IMR-90 (cell line): ENCODE data around the gene TBC1D3B. TPM values are rescaled to one million over a fixed set of nuclear protein-coding genes. Genes with fewer than 3 reads are reported as not detected.
A peak's percentile ranks its signal among the peaks of the same experiment; 100 is the strongest.

ENCODE experiments used
- ATAC-seq: fragments of 200-7000 bp; cut with Tn5 transposase; 2 replicates; pipeline ENCODE4 v1.9.1; 2020; ENCODE audit warnings: low read depth, mild to moderate bottlenecking, moderate library complexity
- BruUV-seq: library from RNA; stranded (reverse); fragments of 400-500 nt; replicated peaks from 2 replicates; lab custom pipeline; 2021; lab: Mats Ljungman, UMichigan
- CTCF ChIA-PET: fragments of 300-600 bp; formaldehyde crosslinking; extraction: SDS; loops from one replicate; lab custom pipeline; 2021; ENCODE audit warnings: antibody characterized with exemption; lab: Yijun Ruan, JAX
- POLR2A ChIA-PET: fragments of 300-600 bp; sonication (Branson Sonifier 250); formaldehyde crosslinking; loops from one replicate; lab custom pipeline; 2022; ENCODE audit warnings: antibody characterized with exemption; ENCODE audit not compliant: unreplicated experiment; lab: Charles Lee
- DNase-seq: peaks from one replicate; pipeline ENCODE4 v3.0.0; 2013
- H2AFZ ChIP-seq: replicated peaks from 2 replicates; pipeline ENCODE3; 2013; ENCODE audit warnings: low read length, mild to moderate bottlenecking; ENCODE audit not compliant: poor library complexity
- H2AK5ac ChIP-seq: 2 replicates; pipeline ENCODE4 v1.6.1; 2013; ENCODE audit warnings: low read depth, low read length, inconsistent platforms
- H2AK9ac ChIP-seq: replicated peaks from 2 replicates; pipeline ENCODE3; 2013; ENCODE audit warnings: mild to moderate bottlenecking, low read depth, low read length, moderate library complexity; ENCODE audit not compliant: poor library complexity
- H2BK120ac ChIP-seq: 2 replicates; pipeline ENCODE4 v1.6.1; 2013; ENCODE audit warnings: low read depth, low read length, inconsistent platforms
- H2BK15ac ChIP-seq: 3 replicates; pipeline ENCODE4 v1.6.1; 2013; ENCODE audit warnings: low read depth, low read length, inconsistent platforms
- H2BK20ac ChIP-seq: 2 replicates; pipeline ENCODE4 v1.6.1; 2013; ENCODE audit warnings: low read depth, mild to moderate bottlenecking, inconsistent platforms, low read length, moderate library complexity
- H2BK5ac ChIP-seq: 2 replicates; pipeline ENCODE4 v1.6.1; 2013; ENCODE audit warnings: mild to moderate bottlenecking, low read depth, low read length, inconsistent platforms; ENCODE audit not compliant: poor library complexity, severe bottlenecking
- H3K14ac ChIP-seq: replicated peaks from 2 replicates; pipeline ENCODE4 v1.6.1; 2013; ENCODE audit warnings: low read depth, low read length, inconsistent platforms
- H3K18ac ChIP-seq: 2 replicates; pipeline ENCODE4 v1.6.1; 2013; ENCODE audit warnings: low read depth, low read length, control low read depth
- H3K23ac ChIP-seq: 2 replicates; pipeline ENCODE4 v1.6.1; 2013; ENCODE audit warnings: low read depth, low read length, inconsistent platforms
- H3K27ac ChIP-seq: 2 replicates; pipeline ENCODE4 v1.5.1; 2013; ENCODE audit warnings: mild to moderate bottlenecking, control low read depth, low read length; ENCODE audit not compliant: insufficient read depth
- H3K27me3 ChIP-seq: 2 replicates; pipeline ENCODE4 v1.6.1; 2013; ENCODE audit warnings: low read length; ENCODE audit not compliant: control insufficient read depth, insufficient read depth
- H3K36me3 ChIP-seq: 2 replicates; pipeline ENCODE4 v1.6.1; 2013; ENCODE audit warnings: low read length, mixed read lengths; ENCODE audit not compliant: control insufficient read depth, insufficient read depth
- H3K4ac ChIP-seq: 2 replicates; pipeline ENCODE4 v1.6.1; 2013; ENCODE audit warnings: low read depth, low read length, inconsistent platforms
- H3K4me1 ChIP-seq: 2 replicates; pipeline ENCODE4 v1.6.1; 2013; ENCODE audit warnings: low read length, mixed read lengths; ENCODE audit not compliant: control insufficient read depth, insufficient read depth
- H3K4me2 ChIP-seq: 2 replicates; pipeline ENCODE4 v1.6.1; 2013; ENCODE audit warnings: low read depth, mild to moderate bottlenecking, control low read depth, low read length, moderate library complexity
- H3K4me3 ChIP-seq: 2 replicates; pipeline ENCODE4 v1.5.1; 2013; ENCODE audit warnings: low read depth, mild to moderate bottlenecking, control low read depth, low read length, moderate library complexity; ENCODE audit not compliant: insufficient read depth
- H3K56ac ChIP-seq: 2 replicates; pipeline ENCODE4 v1.6.1; 2013; ENCODE audit warnings: low read length, inconsistent platforms; ENCODE audit not compliant: insufficient read depth; ENCODE audit errors: extremely low read depth
- H3K79me1 ChIP-seq, 2 experiments: 2 replicates each; pipeline ENCODE4 v1.6.1; 2013; ENCODE audit warnings: low read length in 2 of 2, inconsistent platforms in 1 of 2, low read depth in 1 of 2
- H3K9ac ChIP-seq: 2 replicates; pipeline ENCODE4 v1.6.1; 2013; ENCODE audit warnings: low read depth, low read length, control low read depth
- H3K9me1 ChIP-seq: 2 replicates; pipeline ENCODE4 v1.6.1; 2013; ENCODE audit warnings: low read length, inconsistent platforms; ENCODE audit not compliant: insufficient read depth
- H3K9me3 ChIP-seq: 2 replicates; pipeline ENCODE4 v1.6.1; 2013; ENCODE audit warnings: low read length; ENCODE audit not compliant: control insufficient read depth, insufficient read depth
- H4K20me1 ChIP-seq: 2 replicates; pipeline ENCODE4 v1.6.1; 2013; ENCODE audit warnings: low read length, inconsistent platforms; ENCODE audit not compliant: insufficient read depth
- H4K5ac ChIP-seq: 2 replicates; pipeline ENCODE4 v1.6.1; 2013; ENCODE audit warnings: mild to moderate bottlenecking, low read depth, low read length, control low read depth
- H4K8ac ChIP-seq, 2 experiments: 2 replicates each; pipeline ENCODE4 v1.6.1; 2013; ENCODE audit warnings: low read depth in 2 of 2, low read length in 2 of 2, control low read depth in 1 of 2, inconsistent platforms in 1 of 2
- H4K91ac ChIP-seq: 2 replicates; pipeline ENCODE4 v1.6.1; 2013; ENCODE audit warnings: low read depth, low read length, inconsistent platforms; ENCODE audit not compliant: insufficient read depth
- CEBPB ChIP-seq: IDR thresholded peaks from 2 replicates; pipeline ENCODE4 v1.6.1; 2012; ENCODE audit warnings: low read depth, low read length, improper control_type of control experiment
- ELK1 ChIP-seq: fragments of 150-350 bp; IDR thresholded peaks from 2 replicates; pipeline ENCODE4 v1.6.1; 2016; ENCODE audit warnings: low read depth, mild to moderate bottlenecking, low read length, moderate library complexity, borderline replicate concordance
- MAZ ChIP-seq: IDR thresholded peaks from 2 replicates; pipeline ENCODE4 v1.6.1; 2012; ENCODE audit warnings: low read depth, mild to moderate bottlenecking, low read length, improper control_type of control experiment, moderate library complexity, borderline replicate concordance
- MXI1 ChIP-seq: IDR thresholded peaks from 2 replicates; pipeline ENCODE4 v1.6.1; 2012; ENCODE audit warnings: low read depth, mild to moderate bottlenecking, low read length, moderate library complexity, borderline replicate concordance
- RAD21 ChIP-seq: IDR thresholded peaks from 2 replicates; pipeline ENCODE4 v1.6.1; 2012; ENCODE audit warnings: low read length, improper control_type of control experiment
- RCOR1 ChIP-seq: IDR thresholded peaks from 2 replicates; pipeline ENCODE4 v1.6.1; 2012; ENCODE audit warnings: mild to moderate bottlenecking, low read length, improper control_type of control experiment; ENCODE audit not compliant: insufficient replicate concordance
- SMC3 ChIP-seq: fragments of 150-350 bp; IDR thresholded peaks from 2 replicates; pipeline ENCODE4 v1.6.1; 2016; ENCODE audit warnings: low read depth, mild to moderate bottlenecking, antibody characterized with exemption, low read length, moderate library complexity
- USF2 ChIP-seq: fragments of 150-350 bp; IDR thresholded peaks from 2 replicates; pipeline ENCODE4 v1.6.1; 2017; ENCODE audit warnings: mild to moderate bottlenecking, antibody characterized with exemption, low read length, low read depth
- WGBS, 2 experiments: methylation state at CpG; one replicate each; pipeline versions ENCODE4 v1.1.5 to v1.1.7; 2013; ENCODE audit warnings: missing lambda C conversion rate in 2 of 2; ENCODE audit not compliant: insufficient read length in 1 of 2; ENCODE audit errors: extremely low coverage in 2 of 2; 5-methylcytosine and 5-hydroxymethylcytosine counted together
- dilution Hi-C: fragments of 300-500 bp; cut with HindIII; formaldehyde crosslinking; loops from one replicate; pipeline ENCODE4 v1.14.3; 2018; ENCODE audit warnings: low sequenced_read_pairs; ENCODE audit not compliant: unreplicated experiment
- in situ Hi-C: fragments of 300-500 bp; cut with MboI; formaldehyde crosslinking; loops from 3 replicates; pipeline ENCODE4 v1.14.3; 2019; ENCODE audit warnings: low sequenced_read_pairs, inconsistent platforms, mixed read lengths
- intact Hi-C: fragments of 100-400 bp; cut with micrococcal nuclease; formaldehyde crosslinking; loops from 2 replicates; pipeline ENCODE4 v1.10.0; 2022
- polyA plus RNA-seq, 3 experiments: library from polyadenylated mRNA; depleted of rRNA; stranded (reverse); fragments of >200 nt; gene quantifications; 2 replicates each; pipeline ENCODE4 v1.2.3, GENCODE V29; 2012; ENCODE audit warnings: low replicate concordance in 1 of 3
- total RNA-seq: library from RNA; depleted of rRNA; stranded (reverse); fragments of >200 nt; gene quantifications from 2 replicates; pipeline ENCODE4 v1.2.3, GENCODE V29; 2012
- TF ChIP-seq, protein P1 (sequence below): conservative IDR thresholded peaks from 2 replicates; pipeline ENCODE4 v1.5.1; 2012; ENCODE audit warnings: mild to moderate bottlenecking, low read depth, low read length, improper control_type of control experiment

The TBC1D3B gene
- total and polyA plus RNA-seq, 2 of the 4 experiments (the other 2 are of a cell fraction) = 0.94 TPM; not detected in 1

DNA sequence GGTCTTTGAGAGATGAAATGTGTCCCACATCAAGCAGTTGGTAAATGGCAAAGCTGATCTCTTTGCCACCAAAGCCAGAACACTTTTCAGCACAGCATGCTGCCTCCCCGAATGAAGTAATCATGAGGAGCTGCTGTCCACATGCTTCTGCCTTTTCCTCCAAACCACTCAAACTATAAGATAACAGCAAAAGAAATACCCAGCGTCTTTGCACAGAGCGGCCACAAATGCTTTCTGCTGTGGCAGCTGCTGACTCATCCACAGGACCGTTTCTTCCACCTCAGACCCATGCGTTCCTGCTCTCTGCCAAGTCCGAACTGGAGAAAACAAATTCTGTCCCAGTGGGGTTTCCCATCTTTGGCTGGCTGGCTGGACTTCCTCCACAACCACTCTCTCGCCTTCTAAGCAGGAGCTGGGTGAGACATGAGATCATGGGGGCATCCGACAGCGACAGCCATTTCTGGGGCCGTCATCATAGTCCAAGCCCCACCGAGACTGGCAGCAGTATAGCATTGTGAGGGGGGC, 27.1 kb downstream of the TBC1D3B start:
- H3K9me3 ChIP-seq = no peaks in the 10 kb centered on the region
- dilution Hi-C loops = no loop called here
- H3K9ac ChIP-seq = no peak overlapping the region
- H3K79me1 ChIP-seq = no peaks in the 10 kb centered on the region
- H3K56ac ChIP-seq = no peak overlapping the region
- H2BK15ac ChIP-seq = no peak overlapping the region
- no peak overlapping the region for H3K18ac ChIP-seq
- H4K20me1 ChIP-seq = no peaks in the 10 kb centered on the region
- no peak overlapping the region for H4K91ac ChIP-seq
- H2BK5ac ChIP-seq = no peak overlapping the region
- no peak overlapping the region for H3K4ac ChIP-seq
- TF ChIP-seq, protein P1, sequence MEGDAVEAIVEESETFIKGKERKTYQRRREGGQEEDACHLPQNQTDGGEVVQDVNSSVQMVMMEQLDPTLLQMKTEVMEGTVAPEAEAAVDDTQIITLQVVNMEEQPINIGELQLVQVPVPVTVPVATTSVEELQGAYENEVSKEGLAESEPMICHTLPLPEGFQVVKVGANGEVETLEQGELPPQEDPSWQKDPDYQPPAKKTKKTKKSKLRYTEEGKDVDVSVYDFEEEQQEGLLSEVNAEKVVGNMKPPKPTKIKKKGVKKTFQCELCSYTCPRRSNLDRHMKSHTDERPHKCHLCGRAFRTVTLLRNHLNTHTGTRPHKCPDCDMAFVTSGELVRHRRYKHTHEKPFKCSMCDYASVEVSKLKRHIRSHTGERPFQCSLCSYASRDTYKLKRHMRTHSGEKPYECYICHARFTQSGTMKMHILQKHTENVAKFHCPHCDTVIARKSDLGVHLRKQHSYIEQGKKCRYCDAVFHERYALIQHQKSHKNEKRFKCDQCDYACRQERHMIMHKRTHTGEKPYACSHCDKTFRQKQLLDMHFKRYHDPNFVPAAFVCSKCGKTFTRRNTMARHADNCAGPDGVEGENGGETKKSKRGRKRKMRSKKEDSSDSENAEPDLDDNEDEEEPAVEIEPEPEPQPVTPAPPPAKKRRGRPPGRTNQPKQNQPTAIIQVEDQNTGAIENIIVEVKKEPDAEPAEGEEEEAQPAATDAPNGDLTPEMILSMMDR = no peak
- TF ChIP-seq ELK1 = no peak
- no peak for TF ChIP-seq SMC3
- no peak for TF ChIP-seq USF2
- TF ChIP-seq RAD21 = no peak
- no peak for TF ChIP-seq RCOR1
- TF ChIP-seq MAZ = no peak
- TF ChIP-seq MXI1 = no peak
- TF ChIP-seq CEBPB = no peak
- WGBS, 2 experiments = 31% methylated on average over 6 of the region's 11 CpGs; no CpG with 5 or more reads in 1 of the 2 experiments
- H2AK5ac ChIP-seq = no peak overlapping the region
- H3K14ac ChIP-seq = no peak overlapping the region
- H4K5ac ChIP-seq = no peak overlapping the region
- no peak overlapping the region for H2BK20ac ChIP-seq
- POLR2A ChIA-PET = no interaction called here
- H3K4me2 ChIP-seq = no peak overlapping the region
- H4K8ac ChIP-seq = no peak overlapping the region
- CTCF ChIA-PET = interaction anchor here (0.8 to 2.5 kb wide), 4 partner anchors 10 to 178 kb away, joined by 4 to 14 read pairs (median 5); no protein-coding TSS in a partner anchor
- H3K4me1 ChIP-seq = no peaks in the 10 kb centered on the region
- ATAC-seq (peak; percentile 69), DNase-seq (peak; percentile 33)
- no peak overlapping the region for H2AFZ ChIP-seq
- intact Hi-C loops = loop anchor here (1.0 to 10.0 kb wide), 3 partner anchors 53 to 180 kb away; partner anchors contain the start of gene CCL18
- H3K27ac ChIP-seq = no peak overlapping the region
- H2BK120ac ChIP-seq = no peak overlapping the region
- H2AK9ac ChIP-seq = no peak overlapping the region
- in situ Hi-C loops = loop anchor here (5.0 kb wide), 1 partner anchor 177 kb away; no protein-coding TSS in a partner anchor
- no TSS peak for BruUV-seq
- H3K9me1 ChIP-seq = no peaks in the 10 kb centered on the region
- no peaks in the 10 kb centered on the region for H3K36me3 ChIP-seq
- no peak overlapping the region for H3K23ac ChIP-seq
- peaks cover 1% of the 10 kb centered on the region for H3K27me3 ChIP-seq
- H3K4me3 ChIP-seq = no peak overlapping the region
